H1 (cell line): ENCODE data around the gene HIP1. TPM values are rescaled to one million over a fixed set of nuclear protein-coding genes. Genes with fewer than 3 reads are reported as not detected.

Experiments
- CHD2 ChIP-seq: IDR thresholded peaks from 2 replicates; pipeline ENCODE4 v1.6.1; 2012; ENCODE audit warnings: low read length, improper control_type of control experiment
- HDAC2 ChIP-seq, 2 experiments: fragments of 300-600 bp in 1 of 2; sonication (generic) in 1 of 2; IDR thresholded peaks; 2 replicates each; pipeline ENCODE4 v1.6.1; 2011 to 2012; ENCODE audit warnings: low read depth in 2 of 2, low read length in 2 of 2, mild to moderate bottlenecking in 2 of 2, moderate library complexity in 2 of 2, borderline replicate concordance in 1 of 2, inconsistent platforms in 1 of 2
- KDM4A ChIP-seq: IDR thresholded peaks from one replicate; pipeline ENCODE4 v1.7.1; 2012; ENCODE audit warnings: low read depth, mild to moderate bottlenecking, moderate library complexity, low read length, inconsistent platforms; ENCODE audit not compliant: severe bottlenecking
- NANOG ChIP-seq: IDR thresholded peaks from 2 replicates; pipeline ENCODE4 v1.6.1; 2011; ENCODE audit warnings: low read length, low read depth, mild to moderate bottlenecking, inconsistent platforms; ENCODE audit not compliant: insufficient read depth, poor library complexity, severe bottlenecking
- SIN3A ChIP-seq, 2 experiments: IDR thresholded peaks in 1 of 2; conservative IDR thresholded peaks in 1 of 2; 2 replicates each; pipeline ENCODE4 v1.6.1; 2011 to 2012; ENCODE audit warnings: low read length in 2 of 2, improper control_type of control experiment in 1 of 2, low read depth in 1 of 2, mild to moderate bottlenecking in 1 of 2
- SP4 ChIP-seq: IDR thresholded peaks from 2 replicates; pipeline ENCODE4 v1.6.1; 2012; ENCODE audit warnings: low read length, inconsistent platforms
- TAF7 ChIP-seq: optimal IDR thresholded peaks from 2 replicates; pipeline ENCODE3; 2011; ENCODE audit warnings: low read depth, mild to moderate bottlenecking, inconsistent platforms, low read length, moderate library complexity, borderline replicate concordance
- polyA plus RNA-seq, 7 experiments: library from polyadenylated mRNA; depleted of rRNA in 3 of 7; stranded (reverse) in 5 of 7; unstranded in 2 of 7; fragments of >200 nt in 5 of 7; fragments of 200-250 nt in 2 of 7; gene quantifications; 1 replicate in 5 of 7; 2 replicates in 1 of 7; 4 replicates in 1 of 7; pipeline versions ENCODE4 v1.2.1 to v1.2.3, GENCODE V29; 2011 to 2013; ENCODE audit warnings: missing spikeins in 2 of 7, mixed read lengths in 2 of 7
- total RNA-seq: library from RNA; stranded (reverse); fragmentation: NEBNext Ultra II Directional; extraction: Animal tissue kit (Norgen Biotek cat#: 25700); gene quantifications from 2 replicates; pipeline ENCODE4 v1.2.1, GENCODE V29; 2021

The HIP1 gene
- total and polyA plus RNA-seq, 2 of the 8 experiments (the other 6 are each of a cell fraction or from before 2014, with no cell fraction given): 51.8 to 108 TPM

DNA sequence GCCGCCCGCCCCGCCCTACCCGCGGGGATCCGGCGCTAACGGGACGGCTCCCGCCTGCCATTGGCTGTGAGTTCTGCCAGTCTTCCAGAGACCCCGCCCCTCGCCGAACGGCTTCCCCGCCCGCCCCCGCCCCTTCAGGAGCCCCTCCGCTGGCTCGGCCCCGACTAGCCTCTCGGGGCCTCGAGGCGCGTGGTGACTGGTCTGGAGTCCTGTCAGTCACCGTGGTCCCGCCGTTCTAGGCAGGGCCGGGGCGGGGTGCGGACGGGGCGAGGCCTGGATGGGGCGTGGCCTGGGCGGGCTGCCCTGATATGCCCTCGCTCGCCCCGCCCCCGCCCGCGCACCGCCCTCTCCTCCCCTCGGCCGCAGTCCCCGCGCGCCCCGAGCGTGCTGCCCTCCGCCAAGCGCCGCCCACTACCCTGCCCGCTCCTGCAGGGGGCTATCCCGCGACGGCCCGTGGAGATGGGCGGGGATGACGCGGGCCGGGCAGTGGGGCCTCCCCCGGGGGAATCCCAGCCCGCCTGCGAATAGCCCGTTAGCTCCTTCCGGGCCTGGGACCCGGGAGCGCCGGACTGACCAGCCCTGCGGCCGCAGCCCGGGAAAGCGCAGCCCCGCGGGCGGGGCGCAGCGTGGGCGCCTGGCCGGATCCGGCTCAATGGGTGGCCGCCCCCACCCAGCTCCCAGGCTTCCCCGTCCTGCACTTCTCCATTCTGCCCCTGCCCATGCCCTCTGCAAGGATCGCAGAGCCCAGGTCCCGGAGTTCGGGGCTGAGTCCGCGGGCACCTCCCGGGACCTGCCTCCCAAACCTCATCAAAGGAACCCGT, 444 bp upstream of the HIP1 start (continued):
- TF ChIP-seq NANOG (no peak), SP4 (no peak), CHD2 (peak; percentile 59), KDM4A (peak; percentile 81), HDAC2 (IDR thresholded peaks at IDR 0.05; ENCODE audit: borderline replicate concordance in 1 of 2, low read depth in 2 of 2, low read length in 2 of 2) (peak; percentile 67 to 95; a peak in 2 of 4 replicates), SIN3A (conservative IDR thresholded peaks at IDR 0.05 in 1 of 2, IDR thresholded peaks at IDR 0.05 in 1 of 2; ENCODE audit: low read depth in 1 of 2, low read length in 2 of 2) (0 out of 4 replicates have a peak, but pooled peaks of 1 of the 2 experiments have one; percentile 31), TAF7 (peak; percentile 26)
- TF ChIP-seq, all 59 proteins: peak for 15
